Hepatocyte (in vitro differentiated cells): ENCODE measurements around the gene SLC43A1.

Experiments
- EZH2 ChIP-seq: fragments of 200-600 bp; sonication (generic); IDR thresholded peaks from 2 replicates; pipeline ENCODE4 v1.6.1; 2016; ENCODE audit warnings: antibody characterized with exemption, mild to moderate bottlenecking, borderline replicate concordance
- EZH2phosphoT487 ChIP-seq: fragments of 200-600 bp; sonication (generic); IDR thresholded peaks from one replicate; pipeline ENCODE4 v1.6.1; 2018; ENCODE audit warnings: antibody characterized with exemption, mild to moderate bottlenecking, low read depth, moderate library complexity; ENCODE audit not compliant: unreplicated experiment, severe bottlenecking
- TF ChIP-seq, protein P1 (sequence below): fragments of 200-600 bp; sonication (generic); IDR thresholded peaks from 2 replicates; pipeline ENCODE4 v1.5.1; 2016; ENCODE audit warnings: antibody characterized with exemption, mild to moderate bottlenecking; ENCODE audit not compliant: poor library complexity

- TF ChIP-seq, protein P1, sequence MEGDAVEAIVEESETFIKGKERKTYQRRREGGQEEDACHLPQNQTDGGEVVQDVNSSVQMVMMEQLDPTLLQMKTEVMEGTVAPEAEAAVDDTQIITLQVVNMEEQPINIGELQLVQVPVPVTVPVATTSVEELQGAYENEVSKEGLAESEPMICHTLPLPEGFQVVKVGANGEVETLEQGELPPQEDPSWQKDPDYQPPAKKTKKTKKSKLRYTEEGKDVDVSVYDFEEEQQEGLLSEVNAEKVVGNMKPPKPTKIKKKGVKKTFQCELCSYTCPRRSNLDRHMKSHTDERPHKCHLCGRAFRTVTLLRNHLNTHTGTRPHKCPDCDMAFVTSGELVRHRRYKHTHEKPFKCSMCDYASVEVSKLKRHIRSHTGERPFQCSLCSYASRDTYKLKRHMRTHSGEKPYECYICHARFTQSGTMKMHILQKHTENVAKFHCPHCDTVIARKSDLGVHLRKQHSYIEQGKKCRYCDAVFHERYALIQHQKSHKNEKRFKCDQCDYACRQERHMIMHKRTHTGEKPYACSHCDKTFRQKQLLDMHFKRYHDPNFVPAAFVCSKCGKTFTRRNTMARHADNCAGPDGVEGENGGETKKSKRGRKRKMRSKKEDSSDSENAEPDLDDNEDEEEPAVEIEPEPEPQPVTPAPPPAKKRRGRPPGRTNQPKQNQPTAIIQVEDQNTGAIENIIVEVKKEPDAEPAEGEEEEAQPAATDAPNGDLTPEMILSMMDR = no peak
- TF ChIP-seq EZH2 (no peak), EZH2phosphoT487 (no peak)
Measured at GRCh38 chr11:57521116-57521515, 5.6 kb upstream of the SLC43A1 start.
